SW 1271 (cell line): ENCODE results near the gene TMOD1.
"Not testable (repeated sequence)": the region's sequence is repeated elsewhere in the genome, so short reads cannot be mapped to it uniquely, and the experiment has no call there.

Source experiments
- DNase-seq, 2 experiments: peaks; one replicate each; lab custom pipeline; 2025; lab: John Stamatoyannopoulos, UW

TMOD1 gene

DNA sequence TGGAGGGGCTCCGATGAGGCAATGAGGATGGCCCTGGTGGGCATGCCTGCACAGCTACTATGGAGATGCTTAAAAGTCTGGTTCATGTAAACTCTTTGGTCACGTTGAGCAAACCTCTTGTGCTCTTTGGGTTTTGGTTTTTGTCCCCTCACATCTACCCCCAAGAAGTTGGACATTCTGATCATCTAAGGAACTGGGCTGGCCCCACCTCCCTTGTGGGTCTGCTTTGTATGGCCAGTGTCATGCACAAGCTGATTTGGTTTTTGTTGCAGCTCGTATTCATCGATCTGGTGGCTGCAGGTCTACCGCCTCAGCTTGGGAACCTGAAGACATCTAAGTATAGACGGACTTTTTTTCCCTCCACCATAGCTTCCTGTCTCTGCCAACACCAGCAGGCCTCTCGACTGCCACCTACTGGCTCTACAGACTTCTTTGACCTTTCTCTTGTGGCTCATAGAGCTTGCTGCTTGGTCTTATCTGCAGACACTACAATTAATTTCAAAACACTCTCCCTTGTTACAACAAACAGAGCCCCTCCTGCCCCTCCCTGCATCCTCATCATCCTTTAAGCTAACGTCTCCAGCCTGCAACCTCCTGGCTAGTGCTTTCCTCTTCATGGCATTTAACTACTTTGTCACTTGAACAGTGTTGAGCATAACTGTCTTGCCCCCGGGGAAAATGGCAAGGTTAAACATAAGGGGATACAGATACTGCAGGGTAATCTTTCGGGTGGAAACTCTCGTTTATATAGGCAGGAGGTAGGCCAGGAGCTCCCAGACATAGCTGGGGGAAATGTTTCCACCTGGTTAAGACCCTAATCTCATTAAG, 97.2 kb downstream of the TMOD1 start:
- peak; percentile 36 to 84 for DNase-seq

DNA sequence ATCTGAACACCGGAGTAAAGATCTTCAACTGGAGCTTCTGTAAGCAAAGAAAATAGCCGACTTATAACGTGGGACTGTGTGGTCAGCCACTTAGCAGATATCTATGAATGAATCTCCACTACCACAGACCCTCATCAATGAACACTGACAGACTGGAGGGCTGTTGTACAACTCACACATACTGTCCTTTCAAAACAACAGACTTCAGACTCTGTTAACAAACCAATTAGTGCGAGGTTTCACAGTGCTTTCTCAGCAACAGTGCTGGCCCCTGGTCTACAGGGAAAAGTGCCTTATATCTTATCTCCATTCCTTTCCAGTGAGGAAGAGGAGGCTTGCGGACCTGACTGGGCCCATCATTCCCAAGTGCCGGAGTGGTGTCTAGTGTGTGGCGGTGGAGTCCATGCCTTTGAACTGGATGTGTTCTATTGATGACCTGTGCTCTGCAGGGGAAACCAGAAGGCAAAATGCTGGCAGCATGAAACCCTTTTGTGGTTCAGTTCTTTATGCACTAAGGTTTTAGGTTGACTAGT, 97.9 kb downstream of the TMOD1 start:
- DNase-seq, result no peak

DNA sequence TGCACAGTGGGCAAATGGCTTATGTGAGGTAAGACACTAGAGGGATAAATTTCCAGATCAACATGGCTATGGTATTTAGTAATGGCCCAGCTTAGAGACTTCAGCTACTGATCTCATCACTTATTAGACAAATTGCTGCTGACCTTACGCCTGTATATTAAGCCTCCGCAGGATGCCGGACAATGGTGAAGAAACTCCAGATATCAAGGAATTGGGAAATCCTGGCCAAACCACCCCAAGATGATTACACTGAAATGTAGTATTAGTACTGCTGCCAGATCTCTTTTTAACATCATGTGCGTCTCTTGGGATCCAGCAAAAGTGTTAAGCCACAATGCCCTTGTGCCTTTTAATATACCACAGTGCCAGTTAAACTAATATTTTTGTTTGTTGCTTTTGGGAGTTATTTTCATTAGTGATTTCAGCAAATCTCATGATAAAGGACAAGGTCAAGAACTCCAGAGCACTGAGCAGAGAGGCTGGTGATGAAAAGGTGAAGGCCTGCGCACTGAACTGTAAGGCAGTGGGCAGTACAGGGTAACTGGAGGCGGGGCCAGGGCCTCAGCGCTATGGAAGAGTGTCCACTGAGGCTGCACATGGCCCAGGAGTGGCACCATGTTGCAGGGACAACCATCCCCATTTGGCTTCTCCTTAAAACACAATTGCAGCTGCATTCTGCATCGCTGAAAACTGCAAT, 99.2 kb downstream of the TMOD1 start:
- no peak for DNase-seq

DNA sequence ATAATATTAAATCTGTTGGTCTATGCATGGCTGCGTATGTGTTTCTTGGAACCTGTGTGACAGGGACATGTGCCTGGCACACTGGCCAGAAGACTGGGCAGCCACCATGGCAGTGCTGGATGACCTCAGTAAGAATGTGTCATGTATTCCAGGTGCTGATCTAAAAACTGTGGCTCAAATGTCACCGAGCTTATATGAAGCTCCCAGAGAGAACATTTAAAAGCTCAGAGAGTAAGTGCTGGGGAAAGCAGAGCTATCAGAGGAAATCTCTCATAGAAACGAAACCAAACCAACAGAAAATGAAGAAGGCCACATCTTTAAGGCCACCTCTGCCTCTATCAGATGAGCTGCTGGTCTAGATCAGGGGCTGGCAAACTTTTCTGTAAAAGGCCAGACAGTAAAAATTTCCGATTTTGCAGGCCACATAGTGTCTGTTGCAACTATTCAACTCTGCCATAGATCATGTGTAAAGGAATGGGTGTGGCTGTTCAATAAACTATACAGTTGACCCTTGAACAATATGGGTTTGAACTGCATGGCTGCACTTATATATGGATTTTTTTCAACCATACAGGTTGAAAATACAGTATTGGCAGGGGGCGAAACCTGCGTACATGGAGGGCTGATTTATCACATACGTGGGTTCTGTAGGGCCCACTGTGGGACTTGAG, 99.9 kb downstream of the TMOD1 start:
- DNase-seq, result no peak

DNA sequence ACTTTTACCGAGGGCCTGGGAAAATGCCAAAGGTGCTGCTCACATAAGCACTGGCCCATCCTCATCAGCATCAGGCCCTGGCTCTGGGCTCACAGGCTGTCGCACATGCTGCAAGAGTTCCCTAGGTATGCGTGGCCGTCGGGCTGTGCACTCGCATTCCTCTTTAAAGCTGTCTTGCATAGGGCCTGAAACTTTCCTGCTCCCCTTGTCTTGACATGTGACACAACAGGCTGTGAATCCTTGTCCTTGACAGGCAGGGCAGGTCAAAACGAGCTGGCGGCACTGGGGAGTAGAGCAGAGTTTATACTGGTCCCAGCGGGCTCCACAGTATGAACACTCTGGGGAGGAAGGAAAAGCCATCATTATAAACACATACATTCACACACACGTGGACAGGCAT, 101.0 kb downstream of the TMOD1 start:
- DNase-seq, result no peak

DNA sequence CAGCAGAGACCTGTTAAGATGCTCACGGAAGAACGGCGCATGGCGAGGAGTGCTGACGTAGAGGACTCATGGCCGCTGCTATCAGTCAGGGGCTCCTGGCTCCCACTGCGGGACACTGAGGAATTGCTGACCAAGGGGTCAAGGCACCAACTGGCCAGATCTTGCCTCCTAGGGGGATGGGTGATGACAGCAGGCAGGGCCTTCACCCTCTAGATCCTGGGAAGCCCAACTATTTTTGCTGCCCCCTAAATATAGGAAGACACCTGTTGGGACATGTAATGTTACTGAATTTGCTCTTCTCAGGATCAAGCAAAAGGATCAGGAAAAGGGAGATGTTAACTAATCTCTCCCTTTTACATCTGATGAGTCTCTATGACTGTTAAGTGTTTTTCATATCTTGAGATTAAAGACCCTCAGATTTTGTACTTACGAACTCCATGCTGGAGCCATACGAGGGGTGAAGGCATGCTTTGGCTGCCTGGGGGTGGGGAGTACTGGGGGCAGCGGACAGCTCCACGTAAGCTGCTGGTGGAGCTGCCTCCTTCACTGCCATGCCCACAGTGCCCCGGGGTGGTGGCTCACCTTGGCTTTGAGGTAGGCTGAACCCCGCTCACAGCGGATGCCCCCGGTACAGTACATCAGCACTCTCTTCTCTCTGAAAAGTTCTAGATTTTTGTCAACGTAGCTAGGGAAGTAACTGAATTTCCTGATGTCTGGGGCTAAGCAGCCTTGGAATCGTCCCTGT, 103.6 kb downstream of the TMOD1 start:
- DNase-seq, result no peak

DNA sequence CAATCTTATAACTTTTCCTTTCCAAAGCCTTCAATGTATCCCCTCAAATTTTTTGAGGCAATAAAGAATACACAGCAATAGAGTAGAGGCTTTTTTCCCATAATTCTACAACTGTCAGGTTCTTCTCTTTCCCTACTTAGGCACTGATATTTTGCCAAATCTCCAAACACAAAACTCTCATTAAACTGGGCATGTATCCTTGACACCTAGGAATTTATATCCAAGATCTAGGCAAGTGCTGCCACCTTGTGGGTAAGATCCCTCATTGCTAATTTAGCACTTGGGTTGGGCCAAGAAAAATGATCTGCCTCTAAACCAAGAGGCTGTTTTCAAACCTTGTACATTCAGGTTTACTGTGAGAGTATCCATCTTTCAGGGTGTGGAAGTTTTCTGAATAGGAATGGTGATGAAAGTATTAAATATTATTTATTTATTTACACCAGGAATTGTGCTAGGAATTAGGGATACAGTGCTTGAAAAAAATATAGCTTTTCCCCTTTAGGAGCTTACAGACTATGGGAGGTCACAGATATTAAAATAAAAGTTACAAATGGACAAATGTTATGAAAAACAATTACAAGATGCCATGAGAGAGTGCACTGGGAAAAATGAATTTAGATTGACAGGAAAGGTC, 114.1 kb downstream of the TMOD1 start:
- DNase-seq, result peak in 1 of 2 experiments; percentile 72

DNA sequence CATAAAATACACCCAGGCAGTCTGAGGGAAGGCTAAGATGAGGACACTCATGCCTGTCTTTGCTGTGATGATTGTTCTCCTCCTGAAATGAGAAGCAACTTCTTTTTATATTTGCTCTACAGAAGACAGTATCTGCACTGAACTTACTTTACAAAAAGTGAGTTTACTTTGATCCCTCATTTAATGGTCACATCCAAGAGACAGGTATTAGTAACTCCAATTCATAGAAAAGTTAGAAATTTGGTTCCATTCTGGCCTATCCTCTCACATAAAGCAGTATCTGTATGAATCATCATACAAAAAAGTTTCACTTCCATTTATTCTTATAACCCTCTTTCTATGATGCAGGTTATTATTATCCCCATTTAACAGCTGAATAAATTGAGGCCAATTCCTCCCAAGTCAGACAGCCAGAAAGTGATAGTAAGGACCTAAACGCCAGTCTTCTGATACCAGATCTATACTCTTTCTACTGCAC, 116.5 kb downstream of the TMOD1 start:
- DNase-seq, result no peak

DNA sequence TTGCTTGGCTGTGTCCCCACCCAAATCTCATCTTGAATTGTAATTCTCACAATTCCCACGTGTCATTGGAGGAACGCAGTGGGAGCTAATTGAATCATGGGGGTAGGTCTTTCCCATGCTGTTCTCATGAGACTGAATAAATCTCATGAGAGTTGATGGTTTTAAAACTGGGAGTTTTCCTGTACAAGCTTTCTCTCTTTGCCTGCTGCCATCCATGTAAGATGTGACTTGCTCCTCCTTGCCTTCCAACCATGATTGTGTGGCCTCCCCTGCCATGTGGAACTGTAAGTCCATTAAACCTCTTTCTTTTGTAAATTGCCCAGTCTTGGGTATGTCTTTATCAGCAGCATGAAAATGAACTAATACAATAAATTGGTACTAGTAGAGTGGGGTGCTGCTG, 118.6 kb downstream of the TMOD1 start:
- not testable (repeated sequence) for DNase-seq

DNA sequence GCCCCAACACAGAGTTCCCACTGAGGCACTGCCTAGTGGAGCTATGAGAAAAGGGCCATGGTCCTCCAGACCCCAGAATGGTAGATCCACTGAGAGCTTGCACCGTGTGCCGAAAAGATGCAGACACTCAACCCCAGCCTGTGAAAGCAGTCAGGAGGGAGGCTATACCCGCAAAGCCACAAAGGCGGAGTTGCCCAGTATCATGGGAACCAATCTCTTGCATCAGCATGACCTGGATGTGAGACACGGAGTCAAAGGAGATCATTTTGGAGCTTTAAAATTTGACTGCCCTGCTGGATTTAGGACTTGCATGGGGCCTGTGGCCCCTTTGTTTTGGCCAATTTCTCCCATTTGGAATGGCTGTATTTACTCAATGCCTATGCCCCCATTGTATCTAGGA, 121.0 kb downstream of the TMOD1 start:
- not testable (repeated sequence) for DNase-seq

DNA sequence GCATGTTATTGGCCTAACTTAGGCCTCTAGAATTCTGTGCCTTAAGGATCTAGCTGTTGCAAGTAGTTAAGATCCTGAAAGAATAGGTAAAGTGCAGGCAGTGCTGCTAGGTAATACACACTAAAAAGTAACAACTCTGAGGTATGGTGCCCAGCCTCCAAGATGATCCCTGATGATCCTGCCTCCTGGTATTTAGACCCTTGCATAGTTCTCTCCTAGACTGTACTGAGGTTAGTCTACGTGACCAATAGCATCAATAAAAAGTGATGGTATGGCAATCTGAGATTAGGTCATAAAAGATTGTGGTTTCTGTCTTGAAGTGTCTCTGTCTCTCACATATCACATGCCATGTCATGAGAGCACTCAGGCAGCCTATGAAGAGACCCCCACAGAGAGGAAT, 122.5 kb downstream of the TMOD1 start:
- no peak for DNase-seq

DNA sequence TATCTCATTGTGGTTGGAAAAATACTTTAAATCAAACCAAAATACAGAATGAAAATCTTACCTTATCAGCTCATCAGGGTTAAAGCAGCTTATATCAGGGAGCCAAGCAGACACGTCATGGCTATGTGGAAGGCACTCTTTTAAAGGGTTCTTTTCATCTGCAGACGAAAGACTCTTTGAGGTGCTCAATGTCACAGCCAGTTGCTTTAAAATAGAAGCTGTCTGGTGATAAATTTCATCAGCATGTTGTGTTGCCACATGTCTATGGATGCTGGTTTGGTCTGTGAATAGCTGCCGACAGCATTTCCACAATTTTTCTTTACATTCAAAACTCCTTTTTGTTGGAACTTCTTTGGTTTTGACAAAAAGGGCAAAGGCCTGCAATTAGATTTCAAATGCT, 124.2 kb downstream of the TMOD1 start:
- no peak for DNase-seq

DNA sequence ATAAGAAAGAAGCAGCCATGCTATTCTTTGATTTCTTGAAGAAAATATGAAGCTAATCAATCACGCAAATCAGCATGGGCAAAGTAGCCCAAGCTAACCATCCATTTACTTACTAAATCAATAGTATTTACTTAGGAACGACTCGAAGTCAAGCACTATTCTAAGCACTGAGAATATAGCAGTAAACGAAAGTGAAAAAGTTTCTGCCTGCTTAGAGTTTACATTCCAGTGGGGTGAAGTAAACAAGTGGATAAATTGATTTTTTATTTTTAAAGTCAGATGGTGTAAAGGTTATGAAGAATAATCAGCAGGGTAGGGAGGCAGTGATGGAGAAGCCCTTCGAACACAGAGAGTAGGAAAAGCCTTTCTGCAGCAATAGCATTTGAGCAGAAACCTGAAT, 126.2 kb downstream of the TMOD1 start:
- no peak for DNase-seq

DNA sequence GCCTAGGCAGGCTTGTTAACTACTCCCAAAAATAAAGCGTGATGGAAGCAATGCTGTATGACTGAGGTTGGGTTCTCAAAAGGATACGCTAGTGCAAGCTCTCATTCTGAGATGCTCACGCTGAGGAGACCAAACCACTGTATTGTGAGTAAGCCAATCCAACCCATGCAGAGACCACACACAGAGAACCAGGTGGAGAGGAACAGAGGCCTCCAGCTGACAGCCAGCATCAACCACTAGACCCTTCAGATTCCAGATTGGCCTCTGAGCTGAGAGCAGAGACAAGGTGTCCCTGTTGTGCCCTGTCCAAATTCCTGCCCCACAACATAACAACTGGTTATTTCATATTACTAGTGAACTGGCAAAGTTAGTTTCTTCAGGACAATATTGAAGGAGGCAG, 127.2 kb downstream of the TMOD1 start:
- no peak for DNase-seq

DNA sequence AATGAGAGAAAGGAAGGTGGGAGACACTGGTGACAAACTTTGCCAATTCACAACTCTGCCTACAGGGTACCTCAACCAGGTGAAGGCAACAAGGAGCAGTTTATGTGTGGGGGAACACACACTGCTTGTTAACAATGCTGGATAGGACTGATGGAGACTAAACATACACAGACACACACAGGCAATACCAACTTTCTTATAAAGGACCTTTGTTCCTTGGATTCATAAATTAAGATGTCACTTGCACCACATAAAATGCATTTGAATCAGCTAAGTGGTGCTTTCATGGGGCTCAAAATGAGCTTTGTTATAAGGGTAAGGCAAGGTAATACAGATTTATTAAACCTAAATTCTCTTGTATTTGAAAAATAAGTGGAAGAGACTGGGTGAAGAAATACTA, 127.7 kb downstream of the TMOD1 start:
- DNase-seq, result no peak

DNA sequence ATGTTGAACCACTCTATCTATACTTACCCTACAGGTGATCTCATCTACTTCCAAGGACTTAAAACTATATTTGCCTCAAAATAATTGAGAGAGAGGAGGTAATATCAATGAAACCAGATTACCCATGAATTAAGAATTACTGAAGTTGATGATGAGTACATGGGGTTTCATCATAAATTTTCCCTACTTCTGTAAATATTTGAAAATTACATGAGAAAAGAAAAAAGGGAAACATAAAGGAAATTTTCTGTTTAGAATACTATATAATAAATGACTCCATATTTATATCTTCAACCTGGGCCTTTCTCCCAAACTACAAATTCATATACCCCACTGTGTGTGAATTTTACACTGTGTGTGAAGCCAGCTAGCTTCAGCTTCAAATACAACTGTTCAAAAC, 129.1 kb downstream of the TMOD1 start:
- no peak for DNase-seq

DNA sequence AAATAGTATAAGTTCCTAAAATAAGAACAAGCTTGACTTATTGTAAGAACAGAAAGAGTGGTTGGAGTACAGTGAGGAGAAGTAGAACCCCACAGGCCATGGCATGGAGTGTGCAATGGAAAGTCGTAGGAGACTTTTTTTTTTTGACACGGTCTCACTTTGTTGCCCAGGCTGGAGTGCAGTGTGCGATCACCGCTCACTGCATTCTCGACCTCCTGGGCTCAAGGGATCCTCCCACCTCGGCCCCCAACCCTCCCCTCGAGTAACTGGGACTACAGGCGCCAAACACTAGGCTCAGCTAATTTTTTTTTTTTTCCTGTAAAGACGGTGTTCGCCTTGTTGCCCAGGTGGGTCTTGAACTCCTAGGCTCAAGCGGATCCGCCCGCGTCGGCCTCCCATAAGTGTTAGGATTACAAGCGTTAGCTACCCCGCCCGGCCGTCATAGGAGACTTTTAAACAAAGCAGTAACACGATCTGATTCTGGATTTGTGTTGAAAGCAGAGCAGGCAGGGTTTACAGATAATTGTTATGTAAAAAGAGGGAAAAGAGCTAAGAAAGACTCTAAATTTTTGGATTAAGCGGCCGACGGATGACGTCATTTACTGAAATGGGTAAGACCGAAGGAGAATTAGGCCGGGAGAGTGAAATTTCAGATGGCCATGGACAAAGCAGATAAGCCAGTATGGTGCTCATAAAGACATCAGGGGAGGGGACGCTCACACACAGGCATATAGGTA, 130.9 kb downstream of the TMOD1 start:
- DNase-seq, result peak; percentile 48 to 92

DNA sequence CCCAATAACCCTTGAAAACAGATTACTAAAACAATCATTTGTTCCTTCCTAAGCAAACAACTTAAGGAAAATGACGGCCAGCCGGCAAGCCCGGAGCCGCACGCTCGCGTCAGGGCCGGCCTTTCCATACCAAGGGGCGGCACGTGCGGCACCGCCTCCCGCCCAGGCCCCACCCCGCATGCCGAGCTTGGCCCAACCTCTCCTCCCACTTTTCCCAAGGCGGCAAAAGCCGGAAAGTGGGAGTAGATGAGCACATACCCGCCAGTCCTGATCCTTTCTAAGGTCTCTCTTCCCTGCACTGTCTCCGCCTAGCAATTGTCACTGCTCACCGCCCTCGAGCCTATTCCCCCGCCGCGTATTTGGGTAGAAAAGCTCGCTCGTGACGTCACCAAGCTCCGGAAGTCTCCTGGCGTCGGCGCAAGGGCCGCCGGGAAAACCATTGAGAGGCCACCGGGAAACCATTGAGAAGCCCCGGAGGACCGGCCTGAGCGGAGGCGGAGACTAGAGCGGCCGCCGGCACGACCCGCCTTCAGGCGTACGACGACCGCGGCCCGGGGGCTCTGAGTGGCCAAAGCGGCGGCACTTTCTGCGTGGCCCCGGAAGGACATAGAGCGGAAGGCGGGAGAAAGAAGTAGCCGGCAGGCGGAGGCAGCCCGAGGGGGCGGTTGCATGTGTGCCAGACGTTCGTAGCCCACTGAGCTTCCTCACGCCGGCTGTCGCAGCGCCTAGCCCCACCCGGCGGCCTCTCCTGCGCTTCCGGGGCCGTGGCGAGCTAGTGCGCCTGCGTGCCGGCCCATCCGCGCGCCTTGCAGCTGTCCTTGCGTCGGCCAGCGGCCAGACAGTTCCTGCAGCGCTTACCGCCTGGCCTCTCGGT, 131.8 kb downstream of the TMOD1 start, which contains the start of the genes NCBP1 and TSTD2:
TSS of gene NCBP1 (plus strand) at position 837 of the 874 bp plus-strand sequence. CDS start 61 bp downstream, outside the sequence.
TSS of gene TSTD2 (minus strand) at position 384 of the 874 bp plus-strand sequence. CDS start 5,806 bp downstream, outside the sequence.
- peak; percentile 99 to 100 for DNase-seq

DNA sequence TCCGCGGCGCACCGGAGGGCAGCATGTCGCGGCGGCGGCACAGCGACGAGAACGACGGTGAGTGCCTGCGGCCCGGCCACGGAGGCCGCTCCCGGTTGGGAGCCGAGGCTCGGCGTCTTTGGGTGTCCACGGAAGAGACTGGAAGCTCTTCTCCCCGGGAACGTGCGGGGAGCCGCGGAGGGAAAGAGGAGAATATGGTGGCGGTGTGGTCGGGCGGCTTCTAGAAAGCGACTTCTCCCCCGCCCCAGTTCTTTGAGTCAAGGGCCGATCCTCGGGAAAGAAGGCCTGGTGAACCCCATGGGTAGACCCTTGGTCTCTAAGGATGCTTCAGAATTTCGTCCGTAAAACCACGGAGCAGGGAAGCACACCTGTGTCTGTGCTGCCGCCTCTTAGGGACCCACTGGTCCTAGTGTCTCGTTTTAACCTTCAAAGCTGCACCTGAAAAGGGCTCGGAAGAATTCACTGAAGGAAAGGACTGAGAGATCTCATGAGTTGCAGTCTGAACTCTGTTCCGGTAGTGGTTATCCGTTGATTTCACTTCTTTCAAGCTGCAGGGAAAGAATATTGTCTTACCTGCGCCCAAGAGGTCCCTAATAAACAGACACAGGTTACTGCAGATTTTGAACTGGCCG, 132.5 kb downstream of the TMOD1 start:
- DNase-seq, result no peak
